ENCODE data around the gene PHACTR4.

The PHACTR4 gene

GRCh38 chr1:28328228-28328648 lies 41.3 kb upstream of the PHACTR4 start:
- no peaks in the 10 kb centered on the region for H3K27me3 ChIP-seq (replicated peaks; ENCODE audit: control insufficient read depth, insufficient read depth, low read length)
- H3K36me3 ChIP-seq (ENCODE audit: control insufficient read depth, insufficient read depth, low read length) = peaks cover 6% of the 10 kb centered on the region
- peak; percentile 19 for DNase-seq (ENCODE audit: extremely low read depth, insufficient read length)
- H3K4me3 ChIP-seq (replicated peaks; ENCODE audit: low read depth, low read length) = peak overlapping the region; percentile 62
- TF ChIP-seq CTCF (IDR thresholded peaks at IDR 0.05; ENCODE audit: insufficient read depth, low read length, poor library complexity, severe bottlenecking) = no peak

- Histone ChIP-seq H3K4me3 (replicated peaks; ENCODE audit: low read depth, low read length) (peak overlapping the region; percentile 72), H3K27me3 (replicated peaks; ENCODE audit: control insufficient read depth, insufficient read depth, low read length) (no peaks in the 10 kb centered on the region), H3K36me3 (ENCODE audit: control insufficient read depth, insufficient read depth, low read length) (peaks cover 9% of the 10 kb centered on the region)
- TF ChIP-seq CTCF (IDR thresholded peaks at IDR 0.05; ENCODE audit: insufficient read depth, low read length, poor library complexity, severe bottlenecking) = no peak
- DNase-seq (ENCODE audit: extremely low read depth, insufficient read length) = peak; percentile 37
These were observed 40.0 kb upstream of the PHACTR4 start for GRCh38 chr1:28329395-28330153.

DNA sequence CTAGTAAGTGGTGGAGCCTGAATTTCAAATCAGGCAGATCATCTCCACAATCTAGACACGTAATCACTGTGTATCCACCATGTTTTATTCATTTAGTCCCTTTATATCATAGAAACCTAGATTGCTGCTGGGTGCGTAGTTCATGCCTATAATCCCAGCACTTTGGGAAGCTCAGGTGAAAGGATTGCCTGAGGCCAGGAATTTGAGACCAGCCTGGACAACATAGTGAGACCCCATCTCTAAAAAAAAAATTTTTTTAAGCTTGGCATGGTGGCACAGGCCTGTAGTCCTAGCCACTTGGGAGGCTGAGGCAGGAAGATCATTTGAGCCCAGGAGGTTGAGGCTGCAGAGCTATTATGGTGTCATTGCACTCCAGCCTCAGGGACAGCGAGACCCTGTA lies 30.6 kb upstream of the PHACTR4 start:
- TF ChIP-seq CTCF (IDR thresholded peaks at IDR 0.05; ENCODE audit: insufficient read depth, low read length, poor library complexity, severe bottlenecking) = no peak
- DNase-seq (ENCODE audit: extremely low read depth, insufficient read length) = no peak
- no peak overlapping the region for H3K4me3 ChIP-seq (replicated peaks; ENCODE audit: low read depth, low read length)

GRCh38 chr1:28339551-28339950 lies 30.0 kb upstream of the PHACTR4 start:
- TF ChIP-seq CTCF (IDR thresholded peaks at IDR 0.05; ENCODE audit: insufficient read depth, low read length, poor library complexity, severe bottlenecking) = no peak
- DNase-seq (ENCODE audit: extremely low read depth, insufficient read length) = no peak
- Histone ChIP-seq H3K36me3 (ENCODE audit: control insufficient read depth, insufficient read depth, low read length) (peaks cover 2% of the 10 kb centered on the region), H3K4me3 (replicated peaks; ENCODE audit: low read depth, low read length) (no peak overlapping the region), H3K27me3 (replicated peaks; ENCODE audit: control insufficient read depth, insufficient read depth, low read length) (no peaks in the 10 kb centered on the region)

More for the DNA sequence above, 30.6 kb upstream of the PHACTR4 start:
- Histone ChIP-seq H3K27me3 (replicated peaks; ENCODE audit: control insufficient read depth, insufficient read depth, low read length) (no peaks in the 10 kb centered on the region), H3K36me3 (ENCODE audit: control insufficient read depth, insufficient read depth, low read length) (peaks cover 5% of the 10 kb centered on the region)

- Histone ChIP-seq H3K4me3 (replicated peaks; ENCODE audit: low read depth, low read length) (no peak overlapping the region), H3K36me3 (ENCODE audit: control insufficient read depth, insufficient read depth, low read length) (no peaks in the 10 kb centered on the region; the same call in 1 of the 2 replicates), H3K27me3 (replicated peaks; ENCODE audit: control insufficient read depth, insufficient read depth, low read length) (no peaks in the 10 kb centered on the region)
- TF ChIP-seq CTCF (IDR thresholded peaks at IDR 0.05; ENCODE audit: insufficient read depth, low read length, poor library complexity, severe bottlenecking) = no peak
- DNase-seq (ENCODE audit: extremely low read depth, insufficient read length) = no peak
These were observed 29.1 kb upstream of the PHACTR4 start for GRCh38 chr1:28340221-28340974.
